ENCODE data around the gene TRIM62.

Gene TRIM62

GRCh38 chr1:33206340-33206739 lies 24.5 kb upstream of the TRIM62 start:
- Histone ChIP-seq H3K9ac (ENCODE audit: low read length) (no peak overlapping the region), H3K27ac (ENCODE audit: low read length) (no peak overlapping the region), H3K27me3 (replicated peaks; ENCODE audit: insufficient read depth, low read length) (no peaks in the 10 kb centered on the region), H3F3A (ENCODE audit: insufficient read depth, low read length) (no peaks in the 10 kb centered on the region), H3K9me2 (replicated peaks; ENCODE audit: insufficient read depth, low read length) (no peaks in the 10 kb centered on the region), H3K36me3 (replicated peaks; ENCODE audit: insufficient read depth, low read length) (no peaks in the 10 kb centered on the region), H2AFZ (ENCODE audit: low read length) (no peak overlapping the region), H3K4me1 (ENCODE audit: low read length) (no peaks in the 10 kb centered on the region), H3K4me3 (ENCODE audit: low read length) (no peak overlapping the region), H4K20me1 (ENCODE audit: insufficient read depth, low read length) (no peaks in the 10 kb centered on the region), H3K9me3 (replicated peaks; ENCODE audit: insufficient read depth, low read length) (no peaks in the 10 kb centered on the region), H3K79me2 (ENCODE audit: low read length) (no peaks in the 10 kb centered on the region), H3K4me2 (ENCODE audit: low read depth, low read length) (no peak overlapping the region)
- TF ChIP-seq CTCF (IDR thresholded peaks at IDR 0.05; ENCODE audit: low read length): no peak
- TF ChIP-seq EZH2 (optimal IDR thresholded peaks at IDR 0.05; ENCODE audit: low read depth, low read length): no peak
- TF ChIP-seq EZH2phosphoT487 (IDR thresholded peaks at IDR 0.05; ENCODE audit: low read length): no peak
- DNase-seq: no peak

- Histone ChIP-seq H3K4me1 (ENCODE audit: low read length) (no peaks in the 10 kb centered on the region), H3K9me2 (replicated peaks; ENCODE audit: insufficient read depth, low read length) (no peaks in the 10 kb centered on the region), H2AFZ (ENCODE audit: low read length) (no peak overlapping the region), H3K4me3 (ENCODE audit: low read length) (no peak overlapping the region), H3K79me2 (ENCODE audit: low read length) (no peaks in the 10 kb centered on the region), H3K9ac (ENCODE audit: low read length) (no peak overlapping the region), H4K20me1 (ENCODE audit: insufficient read depth, low read length) (no peaks in the 10 kb centered on the region), H3F3A (ENCODE audit: insufficient read depth, low read length) (no peaks in the 10 kb centered on the region), H3K27me3 (replicated peaks; ENCODE audit: insufficient read depth, low read length) (no peaks in the 10 kb centered on the region), H3K4me2 (ENCODE audit: low read depth, low read length) (no peak overlapping the region), H3K27ac (ENCODE audit: low read length) (no peak overlapping the region), H3K36me3 (replicated peaks; ENCODE audit: insufficient read depth, low read length) (no peaks in the 10 kb centered on the region), H3K9me3 (replicated peaks; ENCODE audit: insufficient read depth, low read length) (no peaks in the 10 kb centered on the region)
- no peak for TF ChIP-seq EZH2 (optimal IDR thresholded peaks at IDR 0.05; ENCODE audit: low read depth, low read length)
- TF ChIP-seq EZH2phosphoT487 (IDR thresholded peaks at IDR 0.05; ENCODE audit: low read length): no peak
- TF ChIP-seq CTCF (IDR thresholded peaks at IDR 0.05; ENCODE audit: low read length): no peak
- no peak for DNase-seq
Observed at GRCh38 chr1:33195556-33195955, 13.7 kb upstream of the TRIM62 start.

GRCh38 chr1:33191731-33192275 lies 10.0 kb upstream of the TRIM62 start:
- Histone ChIP-seq H3K9me3 (replicated peaks; ENCODE audit: insufficient read depth, low read length) (no peaks in the 10 kb centered on the region), H3K4me1 (ENCODE audit: low read length) (no peaks in the 10 kb centered on the region), H3K4me2 (ENCODE audit: low read depth, low read length) (no peak overlapping the region), H3K27ac (ENCODE audit: low read length) (no peak overlapping the region), H3K9me2 (replicated peaks; ENCODE audit: insufficient read depth, low read length) (no peaks in the 10 kb centered on the region), H3K4me3 (ENCODE audit: low read length) (no peak overlapping the region), H3K36me3 (replicated peaks; ENCODE audit: insufficient read depth, low read length) (no peaks in the 10 kb centered on the region), H3K79me2 (ENCODE audit: low read length) (no peaks in the 10 kb centered on the region), H3K9ac (ENCODE audit: low read length) (no peak overlapping the region), H3F3A (ENCODE audit: insufficient read depth, low read length) (no peaks in the 10 kb centered on the region), H2AFZ (ENCODE audit: low read length) (no peak overlapping the region), H4K20me1 (ENCODE audit: insufficient read depth, low read length) (no peaks in the 10 kb centered on the region), H3K27me3 (replicated peaks; ENCODE audit: insufficient read depth, low read length) (no peaks in the 10 kb centered on the region)
- TF ChIP-seq EZH2phosphoT487 (IDR thresholded peaks at IDR 0.05; ENCODE audit: low read length) (no peak), CTCF (IDR thresholded peaks at IDR 0.05; ENCODE audit: low read length) (no peak)
- DNase-seq: no peak
